GM12878 (cell line): Measurements from ENCODE around the gene RRH. TPM values are rescaled to one million over a fixed set of nuclear protein-coding genes. Genes with fewer than 3 reads are reported as not detected.

Experiments
- ATAC-seq: fragments of 200-7000 bp; cut with Tn5 transposase; 3 replicates; pipeline ENCODE4 v1.9.1; 2020; ENCODE audit warnings: mild to moderate bottlenecking, moderate library complexity
- BruUV-seq: library from RNA; stranded (reverse); fragments of 400-500 nt; replicated peaks from 2 replicates; lab custom pipeline; 2021; lab: Mats Ljungman, UMichigan
- CTCF ChIA-PET: fragments of 300-600 bp; sonication (Branson Sonifier 250); formaldehyde crosslinking; extraction: SDS; loops from one replicate; lab custom pipeline; 2021; ENCODE audit warnings: inconsistent platforms; lab: Yijun Ruan, JAX
- POLR2A ChIA-PET: fragments of 350-600 bp; formaldehyde crosslinking; extraction: SDS; loops from one replicate; lab custom pipeline; 2021; ENCODE audit warnings: inconsistent platforms; lab: Charles Lee
- RAD21 ChIA-PET: fragments of 300-600 bp; sonication (Branson Sonifier 250); formaldehyde crosslinking; loops from one replicate; lab custom pipeline; 2023; ENCODE audit warnings: antibody characterized with exemption; ENCODE audit not compliant: unreplicated experiment; lab: Charles Lee
- SMC1A ChIA-PET: fragments of 300-600 bp; sonication (Branson Sonifier 250); formaldehyde crosslinking; loops from one replicate; lab custom pipeline; 2023; ENCODE audit not compliant: unreplicated experiment, uncharacterized antibody; lab: Charles Lee
- DNase-seq: peaks from one replicate; pipeline ENCODE4 v3.0.0-alpha.2; 2011; ENCODE audit warnings: low read depth, low spot score
- FAIRE-seq: peaks from 3 replicates; lab custom pipeline; 2011; peaks lifted over from hg19 to GRCh38; lab: Jason Lieb, UNC
- H2AFZ ChIP-seq: 2 replicates; pipeline ENCODE4 v1.6.0; 2011; ENCODE audit warnings: low read depth, low read length, control low read depth; ENCODE audit not compliant: control insufficient read depth
- H3K27ac ChIP-seq: 2 replicates; pipeline ENCODE4 v1.5.1; 2011; ENCODE audit warnings: control low read depth; ENCODE audit not compliant: control insufficient read depth, insufficient read depth
- H3K27me3 ChIP-seq, 2 experiments: replicated peaks in 1 of 2; 2 replicates each; pipeline versions ENCODE4 v1.6.0 to v1.6.1; 2011; ENCODE audit warnings: low read length in 1 of 2; ENCODE audit not compliant: control insufficient read depth in 2 of 2, insufficient read depth in 2 of 2
- H3K36me3 ChIP-seq, 2 experiments: 2 replicates each; pipeline ENCODE4 v1.5.1; 2011; ENCODE audit warnings: low read length in 1 of 2; ENCODE audit not compliant: control insufficient read depth in 2 of 2, insufficient read depth in 2 of 2
- H3K4me1 ChIP-seq: 2 replicates; pipeline ENCODE4 v1.6.1; 2011; ENCODE audit warnings: mild to moderate bottlenecking, low read length, moderate library complexity, mixed read lengths; ENCODE audit not compliant: control insufficient read depth, insufficient read depth
- H3K4me2 ChIP-seq: 2 replicates; pipeline ENCODE4 v1.6.0; 2011; ENCODE audit warnings: control low read depth; ENCODE audit not compliant: control insufficient read depth, insufficient read depth
- H3K4me3 ChIP-seq: fragments of 200-600 bp; sonication (generic); 2 replicates; pipeline ENCODE4 v1.5.1; 2016
- H3K79me2 ChIP-seq: 2 replicates; pipeline ENCODE4 v1.6.0; 2011; ENCODE audit warnings: low read length; ENCODE audit not compliant: control insufficient read depth, insufficient read depth
- H3K9ac ChIP-seq: 2 replicates; pipeline ENCODE4 v1.8.0; 2011; ENCODE audit warnings: low read length, control low read depth, mixed read lengths; ENCODE audit not compliant: control insufficient read depth, insufficient read depth
- H3K9me3 ChIP-seq: replicated peaks from 3 replicates; pipeline ENCODE4 v1.5.1; 2011; ENCODE audit warnings: mild to moderate bottlenecking, low read length; ENCODE audit not compliant: control insufficient read depth, insufficient read depth
- H4K20me1 ChIP-seq: 2 replicates; pipeline ENCODE4 v1.6.0; 2011; ENCODE audit not compliant: control insufficient read depth, insufficient read depth
- KAT2A ChIP-seq: conservative IDR thresholded peaks from 2 replicates; pipeline ENCODE4 v1.6.1; 2011; ENCODE audit warnings: low read depth, low read length; ENCODE audit not compliant: control insufficient read depth
- MEF2B ChIP-seq: fragments of 450-650 bp; IDR thresholded peaks from 2 replicates; pipeline ENCODE4 v1.6.1; 2018; ENCODE audit warnings: mild to moderate bottlenecking, moderate library complexity; ENCODE audit not compliant: partially characterized antibody, poor library complexity, severe bottlenecking
- PBX3 ChIP-seq: IDR thresholded peaks from 2 replicates; pipeline ENCODE4 v1.6.1; 2011; ENCODE audit warnings: mild to moderate bottlenecking, low read depth, low read length, moderate library complexity; ENCODE audit not compliant: insufficient replicate concordance
- SIX5 ChIP-seq: IDR thresholded peaks from 2 replicates; pipeline ENCODE4 v1.6.1; 2011; ENCODE audit warnings: mild to moderate bottlenecking, low read depth, low read length, moderate library complexity; ENCODE audit not compliant: severe bottlenecking
- ZZZ3 ChIP-seq: IDR thresholded peaks from 2 replicates; pipeline ENCODE4 v1.6.1; 2011; ENCODE audit warnings: low read depth; ENCODE audit not compliant: control insufficient read depth, insufficient read length
- WGBS: methylation state at CpG from one replicate; pipeline ENCODE4 v1.1.6; 2016; ENCODE audit warnings: low lambda C conversion rate; ENCODE audit not compliant: insufficient replicate concordance, insufficient coverage; ENCODE audit errors: missing lambda C conversion rate; 5-methylcytosine and 5-hydroxymethylcytosine counted together
- in situ Hi-C: fragments of 300-500 bp; cut with MboI; formaldehyde crosslinking; loops from 9 replicates; pipeline ENCODE4 v1.14.3; 2018; ENCODE audit warnings: mixed read lengths
- intact Hi-C: fragments of 100-400 bp; cut with micrococcal nuclease; formaldehyde crosslinking; loops from one replicate; pipeline ENCODE4 v1.14.2; 2022; ENCODE audit not compliant: unreplicated experiment
- polyA plus RNA-seq, 11 experiments: library from polyadenylated mRNA; depleted of rRNA in 4 of 11; unstranded in 6 of 11; stranded (reverse) in 5 of 11; fragments of >200 nt; fragmentation: Nextera tagmentation in 4 of 11; fragmentation: Illumina TruSeq in 1 of 11; extraction: Ambion mirVana in 4 of 11; extraction: Trizol in 1 of 11; gene quantifications; 1 replicate in 1 of 11; 2 replicates in 10 of 11; pipeline versions ENCODE4 v1.2.1 to v1.2.3, GENCODE V29; 2011 to 2016; ENCODE audit warnings: inconsistent platforms in 2 of 11, missing spikeins in 2 of 11, low read depth in 1 of 11
- total RNA-seq, 4 experiments: library from RNA; depleted of rRNA in 3 of 4; stranded (reverse); fragments of >200 nt in 3 of 4; fragmentation: Illumina TruSeq in 1 of 4; extraction: Trizol in 1 of 4; gene quantifications; 2 replicates each; pipeline versions ENCODE4 v1.2.1 to v1.2.3, GENCODE V29; 2013 to 2021

Gene RRH
- total and polyA plus RNA-seq, 10 of the 15 experiments (the other 5 are each of a cell fraction or from before 2014, with no cell fraction given), result 0.06 to 0.24 (median 0.12) TPM; not detected in 6

- no peaks in the 10 kb centered on the region for H3K4me1 ChIP-seq
- intact Hi-C loops, result loop anchor here (10.0 kb wide), 1 partner anchor 385 kb away; the partner anchor contains the start of gene ELOVL6
- ATAC-seq (no peak), DNase-seq (no peak), FAIRE-seq (no peak)
- no peaks in the 10 kb centered on the region for H3K9me3 ChIP-seq
- WGBS, result 74% methylated on average over 2 of the region's 2 CpGs
- TF ChIP-seq MEF2B (no peak), KAT2A (no peak), ZZZ3 (no peak), SIX5 (no peak)
- H3K27me3 ChIP-seq, result no peaks in the 10 kb centered on the region
- H3K4me3 ChIP-seq, result no peak overlapping the region
- no peak overlapping the region for H3K9ac ChIP-seq
- no peak overlapping the region for H3K4me2 ChIP-seq
- H3K36me3 ChIP-seq, result no peaks in the 10 kb centered on the region
- CTCF ChIA-PET, result interaction anchor here (0.6 kb wide), 1 partner anchor 539 kb away, joined by 3 read pairs; no protein-coding TSS in a partner anchor
- no peak overlapping the region for H2AFZ ChIP-seq
- in situ Hi-C loops, result loop anchor here (5.0 kb wide), 1 partner anchor 382 kb away; no protein-coding TSS in a partner anchor
- H3K79me2 ChIP-seq, result no peaks in the 10 kb centered on the region
- no peaks in the 10 kb centered on the region for H4K20me1 ChIP-seq
- no peak overlapping the region for H3K27ac ChIP-seq
- RAD21 ChIA-PET, result no interaction called here
- no TSS peak for BruUV-seq
- POLR2A ChIA-PET, result no interaction called here
- SMC1A ChIA-PET, result interaction anchor here (0.6 to 1.6 kb wide), 2 partner anchors 10 to 378 kb away, joined by 3 read pairs; no protein-coding TSS in a partner anchor
These were observed 18.1 kb upstream of the RRH start for GRCh38 chr4:109809655-109810054.

GRCh38 chr4:109810552-109811387 lies 17.0 kb upstream of the RRH start:
- 64% methylated on average over 11 of the region's 11 CpGs for WGBS
- FAIRE-seq (no peak), DNase-seq (no peak), ATAC-seq (no peak)
- Histone ChIP-seq H3K4me2 (no peak overlapping the region), H3K36me3 (no peaks in the 10 kb centered on the region), H3K27ac (no peak overlapping the region), H2AFZ (no peak overlapping the region), H3K4me1 (no peaks in the 10 kb centered on the region), H3K79me2 (peaks cover 4% of the 10 kb centered on the region), H3K27me3 (no peaks in the 10 kb centered on the region), H4K20me1 (no peaks in the 10 kb centered on the region), H3K9me3 (no peaks in the 10 kb centered on the region), H3K9ac (no peak overlapping the region), H3K4me3 (no peak overlapping the region)
- ChIA-PET SMC1A (interaction anchor here (0.6 to 1.6 kb wide), 2 partner anchors 9 to 379 kb away, joined by 3 read pairs; no protein-coding TSS in a partner anchor), CTCF (no interaction called here), RAD21 (no interaction called here), POLR2A (interaction anchor here (0.5 kb wide), 1 partner anchor 53 kb away, joined by 4 read pairs; no protein-coding TSS in a partner anchor)
- BruUV-seq, result no TSS peak
- intact Hi-C loops (loop anchor here (10.0 kb wide), 1 partner anchor 384 kb away; the partner anchor contains the start of gene ELOVL6), in situ Hi-C loops (loop anchor here (5.0 kb wide), 1 partner anchor 383 kb away; no protein-coding TSS in a partner anchor)
- TF ChIP-seq PBX3, result no peak
